NAMALWA (cell line): ENCODE measurements around the gene NPC1L1.
"Not testable (repeated sequence)": the region's sequence is repeated elsewhere in the genome, so short reads cannot be mapped to it uniquely, and the experiment has no call there.

Source experiments
- DNase-seq: peaks from one replicate; pipeline ENCODE4 v3.0.0-alpha.2; 2015; ENCODE audit warnings: low spot score

NPC1L1 gene

GRCh38 chr7:44564606-44565005, 23.5 kb upstream of the NPC1L1 start:
- no peak for DNase-seq

- no peak for DNase-seq
Measured at GRCh38 chr7:44563171-44563679, 22.1 kb upstream of the NPC1L1 start.

DNA sequence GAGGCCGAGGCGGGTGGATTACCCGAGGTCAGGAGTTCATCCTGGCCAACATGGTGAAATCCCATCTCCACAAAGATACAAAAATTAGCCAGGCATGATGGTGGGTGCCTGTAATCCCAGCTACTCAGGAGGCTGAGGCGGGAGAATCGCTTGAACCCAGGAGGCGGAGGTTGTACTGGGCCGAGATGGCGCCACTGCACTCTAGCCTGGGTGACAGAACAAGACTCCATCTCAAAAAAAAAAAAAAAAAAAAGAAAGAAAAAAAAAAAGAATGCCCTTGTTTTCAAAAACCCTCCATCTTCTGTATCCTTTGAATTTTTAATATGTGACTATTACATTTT, 21.5 kb upstream of the NPC1L1 start:
- DNase-seq: not testable (repeated sequence)

- no peak for DNase-seq
Measured at GRCh38 chr7:44561962-44562621, 21.0 kb upstream of the NPC1L1 start.

- no peak for DNase-seq
Measured at GRCh38 chr7:44561481-44561880, 20.4 kb upstream of the NPC1L1 start.

DNA sequence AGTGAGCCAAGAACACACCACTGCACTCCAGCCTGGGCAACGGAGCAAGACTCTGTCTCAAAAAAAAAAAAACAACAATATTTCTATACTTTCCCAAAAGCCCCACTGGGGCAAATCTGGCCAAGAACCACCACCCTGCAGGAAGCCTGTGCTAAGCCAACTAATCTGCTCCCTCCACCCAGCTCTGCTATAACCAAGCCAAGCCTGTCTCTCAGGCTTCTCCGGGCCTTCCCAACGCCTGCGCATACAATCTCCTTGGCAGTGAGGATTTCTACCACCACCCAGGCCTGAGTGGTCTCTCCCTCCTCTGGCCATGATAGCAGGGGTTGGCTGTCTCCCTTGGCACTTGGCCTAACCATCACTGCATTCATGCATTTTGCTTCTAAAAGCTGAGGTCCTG, 18.4 kb upstream of the NPC1L1 start:
- DNase-seq: no peak

- DNase-seq: no peak
Measured at GRCh38 chr7:44557485-44557884, 16.4 kb upstream of the NPC1L1 start.

- DNase-seq: no peak
Measured at GRCh38 chr7:44555350-44555749, 14.2 kb upstream of the NPC1L1 start.

DNA sequence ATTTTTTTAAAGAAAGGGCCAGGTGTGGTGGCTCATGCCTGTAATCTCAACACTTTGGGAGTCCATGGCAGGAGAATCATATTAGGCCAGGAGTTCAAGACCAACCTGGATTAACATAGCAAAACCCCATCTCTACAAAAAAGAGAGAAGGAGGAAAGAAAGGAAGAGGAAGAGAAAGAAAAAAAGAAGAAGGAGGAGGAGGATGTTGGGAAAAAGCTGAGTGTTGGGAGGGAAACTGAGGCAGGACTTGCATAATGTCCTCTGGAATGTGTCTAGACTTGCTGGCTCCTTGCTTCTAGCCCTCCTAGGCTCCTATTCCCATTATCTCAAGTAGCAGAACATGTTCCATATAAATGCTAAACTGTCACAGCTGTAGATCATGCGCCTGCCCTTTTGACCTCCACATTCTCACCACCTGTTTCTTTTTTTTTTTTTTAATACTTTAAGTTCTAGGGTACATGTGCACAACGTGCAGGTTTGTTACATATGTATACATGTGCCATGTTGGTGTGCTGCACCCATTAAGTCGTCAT, 11.4 kb upstream of the NPC1L1 start:
- not testable (repeated sequence) for DNase-seq

DNA sequence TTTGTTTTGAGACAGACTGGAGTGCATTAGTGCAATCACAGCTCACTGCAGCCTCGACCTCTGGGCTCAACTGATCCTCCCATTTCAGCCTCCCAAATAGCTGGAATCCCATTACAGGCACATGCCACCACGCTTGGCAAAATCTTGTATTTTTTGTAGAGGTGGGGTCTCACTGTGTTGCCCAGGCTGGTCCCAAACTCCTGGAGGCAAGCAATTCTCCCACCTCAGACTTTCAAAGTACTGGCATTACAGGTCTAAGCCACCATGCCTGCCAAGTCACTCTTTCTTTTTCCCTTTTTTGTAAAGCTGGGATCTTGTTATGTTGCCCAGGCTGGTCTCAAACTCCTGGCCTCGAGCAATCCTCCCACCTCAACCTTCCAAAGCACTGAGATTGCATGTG, 8.3 kb upstream of the NPC1L1 start:
- no peak for DNase-seq

- DNase-seq: no peak
Measured at GRCh38 chr7:44548893-44549292, 7.8 kb upstream of the NPC1L1 start.

DNA sequence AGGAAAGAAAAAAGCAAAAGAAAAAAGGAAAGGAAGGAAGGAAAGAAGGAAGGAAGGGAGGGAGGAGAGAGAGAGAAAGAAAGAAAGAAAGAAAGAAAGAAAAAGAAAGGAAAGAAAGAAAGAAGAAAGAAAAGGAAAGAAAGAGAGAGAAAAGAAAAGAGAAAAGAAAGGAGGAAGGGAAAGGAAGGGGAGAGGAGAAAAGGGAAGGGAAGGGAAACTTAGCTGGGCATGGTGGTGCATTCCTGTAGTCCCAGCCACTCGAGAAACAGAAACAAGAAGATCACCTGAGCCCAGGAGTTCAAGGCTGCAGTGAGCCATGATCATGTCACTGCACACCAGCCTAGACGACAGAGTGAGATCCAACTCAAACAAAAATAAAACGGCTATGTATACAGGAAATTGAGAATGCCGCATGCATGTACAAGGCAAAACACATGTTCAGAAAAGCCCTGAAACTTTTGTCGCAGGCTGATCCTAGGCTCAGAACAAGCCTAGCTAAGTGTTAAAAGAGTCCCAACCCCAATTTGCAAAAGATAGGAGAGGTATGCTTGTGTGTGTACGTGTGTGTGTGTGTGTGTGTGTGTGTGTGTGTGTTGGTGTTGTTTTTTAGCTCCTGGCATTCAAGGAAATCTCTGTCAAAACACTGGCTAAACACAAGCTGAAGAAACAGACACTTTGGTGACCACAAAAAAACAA, 6.6 kb upstream of the NPC1L1 start:
- DNase-seq: no peak

DNA sequence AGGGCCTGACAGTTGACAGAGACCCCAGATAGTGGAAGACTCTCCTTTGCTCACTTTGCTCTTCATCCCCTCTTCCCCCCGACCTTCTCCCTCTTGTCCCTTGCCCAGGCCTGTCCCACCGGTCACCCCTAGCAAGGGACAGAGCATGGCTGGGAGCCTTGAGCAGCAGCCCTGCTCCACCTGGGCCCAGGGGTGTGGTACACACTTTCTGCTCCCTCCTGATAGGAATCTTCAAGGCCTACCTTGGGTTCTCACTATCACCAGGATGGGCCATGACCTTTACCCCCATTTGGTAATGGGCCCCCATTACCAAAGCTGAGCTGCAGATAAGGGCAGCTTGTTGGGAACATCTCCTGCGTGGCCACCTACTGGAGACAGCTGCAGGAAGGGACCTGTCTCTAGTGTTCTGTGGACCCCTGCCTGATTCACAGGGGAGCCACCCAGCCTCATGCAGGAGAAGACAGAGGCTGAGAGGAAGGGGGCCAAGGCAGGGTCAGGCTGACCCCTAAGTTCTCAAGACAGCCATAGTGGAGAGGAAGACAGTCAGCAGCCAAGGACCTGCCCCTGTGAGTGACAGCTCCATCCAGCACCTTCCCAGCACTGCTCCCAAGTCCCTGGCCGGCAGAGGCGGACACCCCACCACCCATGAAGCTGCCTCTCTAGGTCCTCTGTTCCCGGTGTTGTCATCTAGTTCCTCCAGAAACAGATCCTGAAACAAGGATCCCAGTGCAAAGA, 913 bp upstream of the NPC1L1 start:
- DNase-seq: no peak

- DNase-seq: no peak
Measured at GRCh38 chr7:44540592-44541027, 520 bp downstream of the NPC1L1 start.

DNA sequence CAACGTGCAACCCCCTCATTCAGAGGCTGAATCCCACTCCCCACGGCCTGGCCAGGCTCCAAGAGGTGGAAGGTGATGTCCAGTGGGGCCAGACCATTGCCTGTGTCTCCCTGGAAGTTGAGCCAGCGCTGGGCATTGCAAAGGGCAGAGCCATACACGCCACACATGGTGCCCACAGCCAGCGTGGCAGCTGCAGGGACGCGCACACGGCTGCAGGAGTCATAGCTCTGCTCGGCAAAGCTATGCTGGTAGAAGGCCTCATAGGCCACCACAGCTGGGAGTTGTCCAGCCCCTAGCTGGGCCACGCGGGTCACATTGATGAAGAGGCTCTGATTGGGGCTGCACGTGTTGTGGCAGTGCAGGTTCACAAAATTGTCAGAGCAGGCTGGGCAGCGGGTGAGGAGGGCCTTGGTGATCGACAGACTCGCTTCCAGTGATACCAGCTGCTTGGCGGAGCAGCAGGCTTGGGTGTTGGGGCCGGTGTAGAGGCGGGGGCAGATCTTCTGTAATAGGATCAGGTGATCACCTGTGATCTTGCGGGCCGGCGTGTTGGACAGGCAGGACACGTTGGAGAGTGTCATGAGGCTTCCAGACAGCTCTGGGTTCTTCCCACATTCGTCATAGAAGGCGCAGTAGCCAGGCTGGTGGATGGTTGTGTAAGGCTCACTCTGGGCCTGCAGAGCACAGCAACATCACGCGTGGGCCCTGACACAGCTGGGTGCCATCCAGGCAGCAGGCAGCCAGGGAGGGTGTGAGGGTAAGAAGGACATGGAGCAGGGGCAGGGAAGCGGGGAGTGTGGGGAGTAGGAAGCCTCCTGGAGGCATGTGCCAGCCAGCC, 1.2 kb downstream of the NPC1L1 start:
- DNase-seq: no peak

DNA sequence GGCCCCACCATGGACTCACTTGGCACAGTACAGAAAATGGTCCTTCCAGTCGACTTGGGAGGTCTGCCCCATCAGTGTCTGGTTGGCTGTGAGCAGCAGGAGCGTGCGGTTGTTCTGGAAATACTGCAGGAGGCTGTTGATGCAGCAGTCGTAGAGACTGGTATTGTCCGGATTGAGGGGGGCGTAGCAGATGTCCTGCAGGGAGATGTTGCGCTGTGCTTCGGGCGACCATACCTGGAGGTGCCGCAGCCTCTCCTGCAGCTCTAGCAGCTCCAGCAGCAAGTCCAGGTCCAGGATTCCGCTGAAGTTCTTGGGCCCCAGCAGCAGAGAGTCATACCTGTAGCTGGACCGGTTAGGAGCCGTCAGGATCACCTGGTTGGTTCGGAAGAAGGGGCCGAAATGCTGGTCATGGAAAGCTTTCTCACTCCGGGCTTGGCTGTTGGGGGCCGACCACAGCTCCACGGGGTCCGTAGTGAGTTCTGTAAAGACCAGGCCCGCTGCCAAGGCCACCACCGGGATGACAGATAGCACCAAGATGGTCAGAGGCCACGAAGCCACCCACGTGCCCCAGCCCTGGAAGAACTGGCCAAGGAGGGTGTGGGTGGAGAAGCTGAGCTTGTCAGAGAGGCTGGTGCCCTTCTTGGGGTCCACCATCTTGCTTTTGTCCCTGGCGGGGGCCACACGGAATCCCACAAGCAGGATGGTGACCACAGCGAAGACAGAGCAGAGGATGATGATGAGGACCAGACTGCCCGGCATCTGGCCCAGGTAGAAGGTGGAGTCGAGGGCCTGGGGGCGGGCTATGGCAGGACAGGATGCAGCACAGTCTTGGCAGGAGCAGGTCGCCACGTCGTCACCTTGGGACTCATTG, 2.1 kb downstream of the NPC1L1 start:
- no peak for DNase-seq

DNA sequence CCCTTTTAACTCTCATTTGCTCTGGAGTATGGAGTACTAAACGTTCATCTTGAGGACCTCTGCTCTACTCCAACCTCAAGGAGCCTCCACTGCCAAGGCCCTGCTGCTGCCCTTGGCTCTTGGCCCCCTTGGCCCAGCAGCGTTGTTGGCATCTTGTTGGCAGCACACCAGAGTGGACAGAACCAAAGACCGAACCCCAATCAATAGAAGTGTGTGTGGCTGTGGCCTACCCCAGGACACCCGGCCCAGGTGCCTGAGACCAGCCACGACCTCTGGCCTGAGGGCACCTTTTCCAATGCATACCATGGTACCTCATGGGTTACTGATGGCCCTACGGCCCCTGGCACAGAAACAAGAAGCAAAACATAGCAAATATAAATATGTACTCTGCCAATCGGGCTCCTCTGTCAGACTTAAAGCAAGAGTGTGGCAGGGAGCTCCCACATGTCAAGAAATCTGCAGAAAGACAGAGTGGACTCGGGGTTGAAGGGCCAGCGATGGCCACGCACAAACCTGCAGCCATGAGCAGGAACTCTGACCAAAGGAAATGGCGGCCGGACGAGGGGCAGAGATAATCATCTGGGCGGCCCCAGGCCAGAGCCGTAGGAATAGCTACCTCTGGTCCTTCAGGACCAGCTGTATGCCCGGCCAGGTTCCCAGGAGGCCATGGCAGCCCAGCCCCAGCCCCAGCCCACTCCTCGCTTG, 2.9 kb downstream of the NPC1L1 start:
- no peak for DNase-seq

GRCh38 chr7:44537442-44537841, 3.7 kb downstream of the NPC1L1 start:
- DNase-seq: no peak

- no peak for DNase-seq
Measured at GRCh38 chr7:44536090-44536489, 5.0 kb downstream of the NPC1L1 start.

DNA sequence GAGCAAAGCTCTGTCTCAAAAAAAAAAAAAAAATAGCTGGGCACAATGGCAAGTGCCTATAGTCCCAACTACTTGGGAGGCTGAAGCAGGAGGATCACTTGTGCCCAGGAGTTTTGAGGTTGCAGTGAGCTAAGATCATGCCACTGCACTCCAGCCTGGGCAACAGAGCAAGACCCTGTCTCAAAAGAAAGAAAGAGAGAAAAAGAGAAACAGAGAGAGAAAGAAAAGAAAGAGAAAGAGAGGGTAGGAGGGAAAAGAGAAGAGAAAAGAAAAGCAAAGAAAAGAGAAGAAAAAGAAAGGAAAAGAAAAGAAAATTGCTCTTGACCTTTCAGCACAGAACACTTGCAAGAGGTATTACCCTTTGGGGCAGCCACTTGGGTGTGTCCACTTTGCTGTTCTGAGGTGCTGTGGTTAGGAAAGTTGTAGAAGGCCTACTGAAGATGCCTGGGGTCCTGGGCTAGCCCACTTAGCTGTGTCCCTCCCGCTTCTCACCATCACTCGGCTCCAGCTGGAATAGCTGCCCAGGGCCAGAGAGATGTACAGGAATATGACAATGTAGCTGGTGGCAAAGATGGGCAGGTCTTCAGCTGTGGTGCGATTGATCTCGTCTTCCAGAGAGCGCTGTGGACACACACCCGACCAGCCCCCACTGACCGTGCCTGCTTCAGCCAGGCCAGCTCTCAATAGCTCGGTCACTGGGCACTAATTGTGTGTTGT, 5.6 kb downstream of the NPC1L1 start:
- no peak for DNase-seq
